Fibroblast of mammary gland (primary cell): ENCODE measurements around the gene FRMD1.

Experiments
- DNase-seq: peaks from one replicate; pipeline ENCODE4 v3.0.0-alpha.2; 2010; ENCODE audit warnings: low read depth
- H3K4me3 ChIP-seq: 2 replicates; pipeline ENCODE4 v1.5.1; 2011; ENCODE audit warnings: low read depth, mild to moderate bottlenecking, low read length, moderate library complexity; ENCODE audit not compliant: control insufficient read depth
- CTCF ChIP-seq: conservative IDR thresholded peaks from 2 replicates; pipeline ENCODE4 v1.5.1; 2011; ENCODE audit warnings: low read depth, low read length, inconsistent platforms; ENCODE audit not compliant: control insufficient read depth, insufficient read depth

The FRMD1 gene

GRCh38 chr6:168119539-168119938, 40.5 kb upstream of the FRMD1 start:
- TF ChIP-seq CTCF, result no peak
- H3K4me3 ChIP-seq, result no peak overlapping the region
- no peak for DNase-seq

- H3K4me3 ChIP-seq, result no peak overlapping the region
- no peak for DNase-seq
- TF ChIP-seq CTCF, result no peak
These were observed 39.9 kb upstream of the FRMD1 start for GRCh38 chr6:168118935-168119334.

GRCh38 chr6:168117942-168118341, 38.9 kb upstream of the FRMD1 start:
- TF ChIP-seq CTCF, result peak; percentile 12
- DNase-seq, result no peak

DNA sequence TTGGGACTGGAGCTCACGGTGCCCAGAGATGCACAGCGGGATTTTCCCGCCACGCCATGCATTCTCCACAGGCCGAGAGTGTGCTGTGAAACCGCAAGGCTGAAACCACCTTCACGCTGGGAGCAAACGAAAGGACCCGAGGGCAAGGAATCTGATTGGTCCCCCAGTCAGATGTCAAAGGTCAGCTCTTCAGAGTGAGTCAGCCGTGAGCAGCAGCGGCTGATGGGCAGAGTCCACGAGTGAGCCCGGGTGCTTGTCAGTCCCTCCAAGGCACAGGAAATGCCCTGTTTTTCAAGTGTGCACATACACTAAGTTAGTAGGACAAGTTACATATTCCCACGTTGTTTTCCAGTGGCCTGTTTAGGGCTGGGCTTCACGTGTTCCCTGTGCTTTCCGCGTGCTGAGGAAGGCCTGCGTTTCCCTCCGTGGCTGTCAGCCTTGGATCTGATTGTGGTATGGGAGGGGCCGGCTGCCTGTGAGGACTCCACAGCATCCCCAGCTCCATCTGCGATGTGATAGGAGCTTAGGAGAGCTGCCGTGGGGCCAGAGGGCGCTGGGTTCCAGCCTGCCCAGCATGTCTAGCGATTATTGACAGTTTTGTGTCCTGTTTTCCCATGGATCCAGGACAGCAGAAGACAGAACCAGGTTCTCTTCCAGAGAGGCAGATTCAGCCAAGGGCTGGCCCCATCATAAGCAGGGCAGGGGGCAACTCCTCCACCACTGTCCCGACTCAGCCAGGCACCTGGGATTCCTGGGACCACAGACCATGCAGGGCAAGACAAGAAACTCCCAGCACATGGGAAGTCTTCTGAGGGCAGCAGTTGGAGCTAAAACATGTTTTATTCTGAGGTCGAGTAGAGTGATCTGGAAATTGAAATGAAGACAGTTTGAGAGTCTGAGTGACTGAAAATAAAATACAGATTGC, 38.2 kb upstream of the FRMD1 start:
- H3K4me3 ChIP-seq, result no peak overlapping the region
- TF ChIP-seq CTCF, result no peak
- no peak for DNase-seq

More at GRCh38 chr6:168117942-168118341, 38.9 kb upstream of the FRMD1 start:
- H3K4me3 ChIP-seq, result no peak overlapping the region

DNA sequence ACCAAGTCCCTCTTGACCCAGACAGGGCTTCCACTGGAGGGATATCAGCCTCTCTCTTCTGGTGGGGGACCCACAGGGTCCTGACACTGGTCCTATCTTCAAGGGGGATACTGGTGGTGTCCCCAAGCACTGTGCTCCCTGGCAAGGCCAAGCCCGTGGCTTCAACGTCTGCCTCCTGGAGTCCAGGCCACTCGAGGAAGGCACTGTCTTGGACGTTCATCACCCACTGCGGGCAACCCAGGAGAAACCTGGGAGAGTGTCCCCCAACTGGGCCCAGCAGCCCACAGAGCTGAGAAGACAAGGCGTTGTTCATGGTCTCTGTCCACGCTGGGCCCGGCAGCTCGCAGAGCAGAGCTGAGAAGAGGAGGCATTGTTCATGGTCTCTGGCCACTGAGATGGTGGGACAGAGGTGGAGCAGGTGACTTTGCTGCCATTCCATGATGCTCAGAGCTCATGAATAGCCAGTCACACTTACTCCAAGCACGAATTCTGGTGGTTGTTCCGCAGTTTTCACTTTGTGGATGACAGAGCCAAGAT, 37.5 kb upstream of the FRMD1 start:
- H3K4me3 ChIP-seq, result no peak overlapping the region
- TF ChIP-seq CTCF, result no peak
- DNase-seq, result no peak

- no peak for DNase-seq
- no peak for TF ChIP-seq CTCF
- no peak overlapping the region for H3K4me3 ChIP-seq
These were observed 36.9 kb upstream of the FRMD1 start for GRCh38 chr6:168115748-168116437.
